ENCODE data around the gene PPP1R13L. TPM values are rescaled to one million over a fixed set of nuclear protein-coding genes. Genes with fewer than 3 reads are reported as not detected.

The PPP1R13L gene
- total and polyA plus RNA-seq, 8 donors, result 12.9 to 51.4 (median 17.0) TPM

GRCh38 chr19:45405435-45406225, 761 bp upstream of the PPP1R13L start:
- H3K4me3 ChIP-seq, result peak overlapping the region; percentile 70 to 89
- H3K36me3 ChIP-seq, result peaks cover 0 to 7% of the 10 kb centered on the region in 2 donors
- peaks cover 0 to 41% of the 10 kb centered on the region in 2 donors for H3K27me3 ChIP-seq
- peaks cover 30 to 62% of the 10 kb centered on the region in 2 donors for H3K4me1 ChIP-seq
- no peaks in the 10 kb centered on the region for H3K9me3 ChIP-seq
- TF ChIP-seq CTCF (IDR thresholded peaks at IDR 0.05), result no peak
- intact Hi-C loops (cut with DNase I), result no loop called here
- DNase-seq (peak; percentile 81 to 94 (median 88)), ATAC-seq (peak; percentile 80)
- H3K27ac ChIP-seq, result peak overlapping the region; percentile 92 to 95

GRCh38 chr19:45403781-45404556, 900 bp downstream of the PPP1R13L start:
- intact Hi-C loops (cut with DNase I), result no loop called here
- peaks cover 0 to 41% of the 10 kb centered on the region in 2 donors for H3K27me3 ChIP-seq
- ATAC-seq (peak; percentile 8), DNase-seq (peak in 3 of 4 donors; percentile 61 to 85 (median 67))
- no peaks in the 10 kb centered on the region for H3K9me3 ChIP-seq
- peak; percentile 28 to 39 for TF ChIP-seq CTCF (IDR thresholded peaks at IDR 0.05)
- H3K4me3 ChIP-seq, result peak overlapping the region; percentile 70 to 89
- H3K4me1 ChIP-seq, result peaks cover 30 to 64% of the 10 kb centered on the region in 2 donors
- peaks cover 0 to 2% of the 10 kb centered on the region in 2 donors for H3K36me3 ChIP-seq
- peak overlapping the region; percentile 92 to 95 for H3K27ac ChIP-seq

- intact Hi-C loops (cut with DNase I), result no loop called here
- H3K4me1 ChIP-seq, result peaks cover 30 to 64% of the 10 kb centered on the region in 2 donors
- peak overlapping the region in 1 of 2 donors; percentile 70 for H3K4me3 ChIP-seq
- DNase-seq (no peak), ATAC-seq (no peak)
- H3K27me3 ChIP-seq, result peaks cover 0 to 47% of the 10 kb centered on the region in 2 donors
- H3K27ac ChIP-seq, result peak overlapping the region; percentile 33 to 39
- no peaks in the 10 kb centered on the region for H3K9me3 ChIP-seq
- no peaks in the 10 kb centered on the region for H3K36me3 ChIP-seq
- no peak for TF ChIP-seq CTCF (IDR thresholded peaks at IDR 0.05)
Observed at GRCh38 chr19:45403272-45403671, 1.6 kb downstream of the PPP1R13L start.

- H3K4me1 ChIP-seq, result peaks cover 28 to 64% of the 10 kb centered on the region in 2 donors
- H3K27ac ChIP-seq, result peak overlapping the region; percentile 33 to 39
- H3K9me3 ChIP-seq, result no peaks in the 10 kb centered on the region
- H3K36me3 ChIP-seq, result no peaks in the 10 kb centered on the region
- peaks cover 0 to 55% of the 10 kb centered on the region in 2 donors for H3K27me3 ChIP-seq
- DNase-seq (peak in 2 of 4 donors; percentile 55 to 87), ATAC-seq (peak; percentile 0)
- peak in 1 of 2 donors; percentile 53 for TF ChIP-seq CTCF (IDR thresholded peaks at IDR 0.05)
- intact Hi-C loops (cut with DNase I), result no loop called here
- H3K4me3 ChIP-seq, result peak overlapping the region in 1 of 2 donors; percentile 16
Observed at GRCh38 chr19:45402298-45403061, 2.4 kb downstream of the PPP1R13L start.
